K562 (cell line): ENCODE measurements around the gene RETN. TPM values are rescaled to one million over a fixed set of nuclear protein-coding genes. Genes with fewer than 3 reads are reported as not detected.

Experiments
- ADNP ChIP-seq: fragments of 200-800 bp; sonication (Bioruptor generic); IDR thresholded peaks from 2 replicates; pipeline ENCODE4 v1.6.1; 2016; ENCODE audit warnings: missing genetic modification characterization, missing compliant biosample characterization
- ARID2 ChIP-seq: fragments of 450-650 bp; IDR thresholded peaks from 2 replicates; pipeline ENCODE4 v1.6.1; 2017; ENCODE audit warnings: antibody characterized with exemption, mild to moderate bottlenecking
- C11orf30 ChIP-seq: fragments of 450-650 bp; IDR thresholded peaks from 2 replicates; pipeline ENCODE4 v1.6.1; 2016; ENCODE audit warnings: low read depth, mild to moderate bottlenecking
- HDAC2 ChIP-seq: fragments of 450-650 bp; IDR thresholded peaks from 2 replicates; pipeline ENCODE4 v1.6.1; 2016; ENCODE audit warnings: mild to moderate bottlenecking
- HNRNPUL1 ChIP-seq: fragments of 200-400 bp; formaldehyde crosslinking; IDR thresholded peaks from 2 replicates; pipeline ENCODE4 v1.6.1; 2017; ENCODE audit warnings: low read length
- KDM1A ChIP-seq, 2 experiments: fragments of 450-650 bp; IDR thresholded peaks; 2 replicates each; pipeline ENCODE4 v1.6.1; 2016; ENCODE audit warnings: mild to moderate bottlenecking in 2 of 2
- MAFK ChIP-seq: IDR thresholded peaks from 2 replicates; pipeline ENCODE4 v1.6.1; 2011; ENCODE audit warnings: low read length, improper control_type of control experiment
- MTA2 ChIP-seq: fragments of 450-650 bp; IDR thresholded peaks from 2 replicates; pipeline ENCODE4 v1.6.1; 2016; ENCODE audit warnings: low read depth
- POLR2A ChIP-seq: fragments of 450-650 bp; conservative IDR thresholded peaks from 2 replicates; pipeline ENCODE4 v1.6.1; 2016
- SUPT5H ChIP-seq: fragments of 450-650 bp; IDR thresholded peaks from 2 replicates; pipeline ENCODE4 v1.6.1; 2016
- TAF15 ChIP-seq: fragments of 200-400 bp; formaldehyde crosslinking; IDR thresholded peaks from 2 replicates; pipeline ENCODE4 v1.6.1; 2017; ENCODE audit warnings: mild to moderate bottlenecking, low read depth, low read length, moderate library complexity
- ZBTB8A ChIP-seq: fragments of 450-650 bp; IDR thresholded peaks from 2 replicates; pipeline ENCODE4 v1.6.1; 2018; ENCODE audit warnings: mild to moderate bottlenecking, moderate library complexity; ENCODE audit not compliant: partially characterized antibody
- ZKSCAN1 ChIP-seq: fragments of 150-350 bp; IDR thresholded peaks from 2 replicates; pipeline ENCODE4 v1.6.1; 2016; ENCODE audit warnings: low read depth, low read length
- ZNF197 ChIP-seq: fragments of 200-800 bp; sonication (Bioruptor generic); IDR thresholded peaks from 2 replicates; pipeline ENCODE4 v1.6.1; 2016; ENCODE audit warnings: low read depth, missing genetic modification characterization, missing compliant biosample characterization
- polyA plus RNA-seq, 8 experiments: library from polyadenylated mRNA; depleted of rRNA in 4 of 8; stranded (reverse) in 5 of 8; unstranded in 3 of 8; fragments of >200 nt; fragmentation: Nextera tagmentation in 2 of 8; fragmentation: Illumina TruSeq in 1 of 8; extraction: Ambion mirVana in 2 of 8; extraction: Trizol in 1 of 8; gene quantifications; 2 replicates each; pipeline versions ENCODE4 v1.2.1 to v1.2.3, GENCODE V29; 2011 to 2014; ENCODE audit warnings: inconsistent platforms in 1 of 8, missing spikeins in 1 of 8
- total RNA-seq, 7 experiments: library from RNA; depleted of rRNA in 6 of 7; stranded (reverse); fragments of >200 nt in 6 of 7; fragmentation: Illumina TruSeq in 2 of 7; extraction: Trizol in 2 of 7; gene quantifications; 2 replicates each; pipeline versions ENCODE4 v1.2.1 to v1.2.3, GENCODE V29; 2011 to 2021; ENCODE audit warnings: low replicate concordance in 1 of 7
- TF ChIP-seq, protein P1 (sequence below), 2 experiments: fragments of 450-650 bp; IDR thresholded peaks; 2 replicates each; pipeline ENCODE4 v1.6.1; 2016; ENCODE audit warnings: mild to moderate bottlenecking in 2 of 2, borderline replicate concordance in 1 of 2, low read depth in 1 of 2, moderate library complexity in 1 of 2
- TF ChIP-seq, protein P2 (sequence below): sonication (generic); formaldehyde crosslinking; IDR thresholded peaks from 2 replicates; pipeline ENCODE4 v1.8.1; 2022; ENCODE audit warnings: missing genetic modification reagents
- TF ChIP-seq, protein P3 (sequence below): sonication (generic); formaldehyde crosslinking; IDR thresholded peaks from 2 replicates; pipeline ENCODE4 v1.8.0; 2022; ENCODE audit warnings: mild to moderate bottlenecking, missing genetic modification reagents
- TF ChIP-seq, protein P4 (sequence below), 2 experiments: fragments of 450-650 bp; IDR thresholded peaks; 2 replicates each; pipeline ENCODE4 v1.6.1; 2016

Gene RETN
- total and polyA plus RNA-seq, 9 of the 15 experiments (the other 6 are each of a cell fraction or from before 2014, with no cell fraction given) = not detected

- TF ChIP-seq TAF15 (no peak), POLR2A (peak; percentile 67), HNRNPUL1 (no peak), KDM1A (IDR thresholded peaks at IDR 0.05) (peak in 1 of 2 experiments; percentile 58; a peak in 1 of 4 replicates), C11orf30 (no peak), SUPT5H (peak; percentile 73), ADNP (tag) (no peak), ARID2 (no peak; the same call in 1 of the 2 replicates), ZKSCAN1 (no peak), ZBTB8A (no peak), MAFK (no peak), ZNF197 (no peak), HDAC2 (no peak), MTA2 (no peak)
- TF ChIP-seq, protein P1, sequence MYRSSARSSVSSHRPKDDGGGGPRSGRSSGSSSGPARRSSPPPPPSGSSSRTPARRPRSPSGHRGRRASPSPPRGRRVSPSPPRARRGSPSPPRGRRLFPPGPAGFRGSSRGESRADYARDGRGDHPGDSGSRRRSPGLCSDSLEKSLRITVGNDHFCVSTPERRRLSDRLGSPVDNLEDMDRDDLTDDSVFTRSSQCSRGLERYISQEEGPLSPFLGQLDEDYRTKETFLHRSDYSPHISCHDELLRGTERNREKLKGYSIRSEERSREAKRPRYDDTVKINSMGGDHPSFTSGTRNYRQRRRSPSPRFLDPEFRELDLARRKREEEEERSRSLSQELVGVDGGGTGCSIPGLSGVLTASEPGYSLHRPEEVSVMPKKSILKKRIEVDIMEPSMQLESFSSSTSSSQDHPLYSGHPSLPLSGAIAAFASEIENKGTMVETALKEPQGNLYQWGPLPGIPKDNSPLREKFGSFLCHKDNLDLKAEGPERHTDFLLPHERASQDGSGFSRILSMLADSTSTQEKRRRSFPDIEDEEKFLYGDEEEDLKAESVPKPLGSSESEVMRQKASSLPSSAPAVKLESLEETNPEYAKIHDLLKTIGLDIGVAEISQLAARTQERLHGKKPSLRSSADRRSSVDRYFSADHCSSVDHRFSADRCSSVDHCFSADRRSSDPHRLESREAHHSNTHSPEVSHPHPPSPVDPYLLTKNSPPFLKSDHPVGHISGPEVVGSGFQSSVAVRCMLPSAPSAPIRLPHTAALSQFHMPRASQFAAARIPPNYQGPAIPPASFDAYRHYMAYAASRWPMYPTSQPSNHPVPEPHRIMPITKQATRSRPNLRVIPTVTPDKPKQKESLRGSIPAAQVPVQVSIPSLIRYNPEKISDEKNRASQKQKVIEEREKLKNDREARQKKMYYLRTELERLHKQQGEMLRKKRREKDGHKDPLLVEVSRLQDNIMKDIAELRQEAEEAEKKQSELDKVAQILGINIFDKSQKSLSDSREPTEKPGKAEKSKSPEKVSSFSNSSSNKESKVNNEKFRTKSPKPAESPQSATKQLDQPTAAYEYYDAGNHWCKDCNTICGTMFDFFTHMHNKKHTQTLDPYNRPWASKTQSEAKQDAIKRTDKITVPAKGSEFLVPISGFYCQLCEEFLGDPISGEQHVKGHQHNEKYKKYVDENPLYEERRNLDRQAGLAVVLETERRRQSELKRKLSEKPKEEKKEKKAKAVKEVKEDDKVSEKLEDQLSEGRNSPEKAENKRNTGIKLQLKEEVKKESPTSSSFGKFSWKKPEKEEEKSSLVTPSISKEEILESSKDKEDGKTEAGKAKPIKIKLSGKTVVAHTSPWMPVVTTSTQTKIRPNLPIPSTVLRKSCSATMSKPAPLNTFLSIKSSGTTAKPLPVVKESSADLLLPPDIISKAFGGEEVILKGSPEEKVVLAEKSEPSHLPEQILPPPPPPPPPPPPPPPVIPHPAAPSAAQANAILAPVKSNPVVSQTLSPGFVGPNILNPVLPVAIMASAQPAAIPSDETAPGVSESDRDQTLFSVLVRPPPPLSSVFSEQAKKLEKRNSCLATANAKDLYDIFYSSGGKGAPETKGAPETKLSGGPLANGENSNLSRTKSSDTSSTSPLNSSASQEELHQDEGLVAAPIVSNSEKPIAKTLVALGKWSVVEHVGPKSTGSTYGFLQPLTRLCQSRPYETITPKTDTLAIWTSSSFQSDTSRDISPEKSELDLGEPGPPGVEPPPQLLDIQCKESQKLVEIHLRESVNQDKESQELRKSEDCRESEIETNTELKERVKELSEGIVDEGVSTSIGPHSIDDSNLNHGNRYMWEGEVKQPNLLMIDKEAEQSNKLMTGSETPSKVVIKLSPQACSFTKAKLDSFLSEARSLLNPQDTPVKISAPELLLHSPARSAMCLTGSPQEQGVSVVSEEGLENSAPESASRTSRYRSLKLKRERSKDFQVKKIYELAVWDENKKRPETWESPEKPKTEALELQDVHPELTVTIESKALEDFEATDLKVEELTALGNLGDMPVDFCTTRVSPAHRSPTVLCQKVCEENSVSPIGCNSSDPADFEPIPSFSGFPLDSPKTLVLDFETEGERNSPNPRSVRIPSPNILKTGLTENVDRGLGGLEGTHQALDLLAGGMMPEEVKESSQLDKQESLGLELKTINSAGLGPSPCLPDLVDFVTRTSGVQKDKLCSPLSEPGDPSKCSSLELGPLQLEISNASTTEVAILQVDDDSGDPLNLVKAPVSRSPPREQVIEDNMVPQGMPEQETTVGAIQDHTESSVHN (IDR thresholded peaks at IDR 0.05; ENCODE audit: borderline replicate concordance in 1 of 2, low read depth in 1 of 2) = no peak
- TF ChIP-seq, protein P2, sequence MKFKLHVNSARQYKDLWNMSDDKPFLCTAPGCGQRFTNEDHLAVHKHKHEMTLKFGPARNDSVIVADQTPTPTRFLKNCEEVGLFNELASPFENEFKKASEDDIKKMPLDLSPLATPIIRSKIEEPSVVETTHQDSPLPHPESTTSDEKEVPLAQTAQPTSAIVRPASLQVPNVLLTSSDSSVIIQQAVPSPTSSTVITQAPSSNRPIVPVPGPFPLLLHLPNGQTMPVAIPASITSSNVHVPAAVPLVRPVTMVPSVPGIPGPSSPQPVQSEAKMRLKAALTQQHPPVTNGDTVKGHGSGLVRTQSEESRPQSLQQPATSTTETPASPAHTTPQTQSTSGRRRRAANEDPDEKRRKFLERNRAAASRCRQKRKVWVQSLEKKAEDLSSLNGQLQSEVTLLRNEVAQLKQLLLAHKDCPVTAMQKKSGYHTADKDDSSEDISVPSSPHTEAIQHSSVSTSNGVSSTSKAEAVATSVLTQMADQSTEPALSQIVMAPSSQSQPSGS (CRISPR knock-in tag) = no peak
- TF ChIP-seq, protein P3, sequence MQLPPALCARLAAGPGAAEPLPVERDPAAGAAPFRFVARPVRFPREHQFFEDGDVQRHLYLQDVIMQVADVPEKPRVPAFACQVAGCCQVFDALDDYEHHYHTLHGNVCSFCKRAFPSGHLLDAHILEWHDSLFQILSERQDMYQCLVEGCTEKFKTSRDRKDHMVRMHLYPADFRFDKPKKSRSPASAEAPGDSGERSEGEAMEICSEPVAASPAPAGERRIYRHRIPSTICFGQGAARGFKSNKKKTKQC (CRISPR knock-in tag) = no peak
- TF ChIP-seq, protein P4, sequence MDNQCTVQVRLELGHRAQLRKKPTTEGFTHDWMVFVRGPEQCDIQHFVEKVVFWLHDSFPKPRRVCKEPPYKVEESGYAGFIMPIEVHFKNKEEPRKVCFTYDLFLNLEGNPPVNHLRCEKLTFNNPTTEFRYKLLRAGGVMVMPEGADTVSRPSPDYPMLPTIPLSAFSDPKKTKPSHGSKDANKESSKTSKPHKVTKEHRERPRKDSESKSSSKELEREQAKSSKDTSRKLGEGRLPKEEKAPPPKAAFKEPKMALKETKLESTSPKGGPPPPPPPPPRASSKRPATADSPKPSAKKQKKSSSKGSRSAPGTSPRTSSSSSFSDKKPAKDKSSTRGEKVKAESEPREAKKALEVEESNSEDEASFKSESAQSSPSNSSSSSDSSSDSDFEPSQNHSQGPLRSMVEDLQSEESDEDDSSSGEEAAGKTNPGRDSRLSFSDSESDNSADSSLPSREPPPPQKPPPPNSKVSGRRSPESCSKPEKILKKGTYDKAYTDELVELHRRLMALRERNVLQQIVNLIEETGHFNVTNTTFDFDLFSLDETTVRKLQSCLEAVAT (IDR thresholded peaks at IDR 0.05) = peak in 1 of 2 experiments; percentile 17; a peak in 1 of 4 replicates
Measured at GRCh38 chr19:7639863-7640348, 28.9 kb upstream of the RETN start (continued).
